Activated CD8-positive, alpha-beta T cell treated with anti-CD3 and anti-CD28 coated beads, Interleukin-2, amount 10 ng/mL, durations not matched to agents 7 days and 5 days (primary cell): ENCODE data around the gene GIMAP5. TPM values are rescaled to one million over a fixed set of nuclear protein-coding genes. Genes with fewer than 3 reads are reported as not detected.

Experiments used
- ATAC-seq: fragments of 150-1000 bp; cut with Tn5 transposase; one replicate; pipeline ENCODE4 v1.10.0; 2021; ENCODE audit warnings: moderate library complexity
- CTCF ChIA-PET: fragments of 350-600 bp; sonication (Branson Sonifier 250); formaldehyde crosslinking; loops from one replicate; lab custom pipeline; 2021; ENCODE audit warnings: antibody characterized with exemption; lab: Charles Lee
- POLR2A ChIA-PET: fragments of 350-600 bp; sonication (Branson Sonifier 250); formaldehyde crosslinking; loops from one replicate; lab custom pipeline; 2021; ENCODE audit warnings: antibody characterized with exemption; lab: Charles Lee
- DNase-seq: peaks from one replicate; pipeline ENCODE4 v3.0.0-alpha.2; 2020
- H3K27ac Mint-ChIP-seq: one replicate; pipeline ENCODE4 v1.8.0; 2021; ENCODE audit warnings: mild to moderate bottlenecking, mixed read lengths
- H3K27me3 Mint-ChIP-seq: one replicate; pipeline ENCODE4 v1.8.0; 2021; ENCODE audit warnings: low read depth, mixed read lengths
- H3K36me3 Mint-ChIP-seq: one replicate; pipeline ENCODE4 v1.8.0; 2021; ENCODE audit warnings: low read depth, mixed read lengths
- H3K4me1 Mint-ChIP-seq: one replicate; pipeline ENCODE4 v1.8.0; 2021; ENCODE audit warnings: low read depth, mixed read lengths
- H3K4me3 Mint-ChIP-seq: one replicate; pipeline ENCODE4 v1.8.0; 2021; ENCODE audit warnings: mild to moderate bottlenecking, mixed read lengths
- H3K9me3 Mint-ChIP-seq: one replicate; pipeline ENCODE4 v1.8.0; 2022; ENCODE audit warnings: mixed read lengths; ENCODE audit not compliant: insufficient read depth
- total RNA-seq, 2 experiments: library from RNA; stranded (reverse); gene quantifications; one replicate each; pipeline ENCODE4 v1.2.3, GENCODE V29; 2021

The GIMAP5 gene
- total RNA-seq, 2 experiments from 2014 or later = 56.3 to 63.3 TPM

DNA sequence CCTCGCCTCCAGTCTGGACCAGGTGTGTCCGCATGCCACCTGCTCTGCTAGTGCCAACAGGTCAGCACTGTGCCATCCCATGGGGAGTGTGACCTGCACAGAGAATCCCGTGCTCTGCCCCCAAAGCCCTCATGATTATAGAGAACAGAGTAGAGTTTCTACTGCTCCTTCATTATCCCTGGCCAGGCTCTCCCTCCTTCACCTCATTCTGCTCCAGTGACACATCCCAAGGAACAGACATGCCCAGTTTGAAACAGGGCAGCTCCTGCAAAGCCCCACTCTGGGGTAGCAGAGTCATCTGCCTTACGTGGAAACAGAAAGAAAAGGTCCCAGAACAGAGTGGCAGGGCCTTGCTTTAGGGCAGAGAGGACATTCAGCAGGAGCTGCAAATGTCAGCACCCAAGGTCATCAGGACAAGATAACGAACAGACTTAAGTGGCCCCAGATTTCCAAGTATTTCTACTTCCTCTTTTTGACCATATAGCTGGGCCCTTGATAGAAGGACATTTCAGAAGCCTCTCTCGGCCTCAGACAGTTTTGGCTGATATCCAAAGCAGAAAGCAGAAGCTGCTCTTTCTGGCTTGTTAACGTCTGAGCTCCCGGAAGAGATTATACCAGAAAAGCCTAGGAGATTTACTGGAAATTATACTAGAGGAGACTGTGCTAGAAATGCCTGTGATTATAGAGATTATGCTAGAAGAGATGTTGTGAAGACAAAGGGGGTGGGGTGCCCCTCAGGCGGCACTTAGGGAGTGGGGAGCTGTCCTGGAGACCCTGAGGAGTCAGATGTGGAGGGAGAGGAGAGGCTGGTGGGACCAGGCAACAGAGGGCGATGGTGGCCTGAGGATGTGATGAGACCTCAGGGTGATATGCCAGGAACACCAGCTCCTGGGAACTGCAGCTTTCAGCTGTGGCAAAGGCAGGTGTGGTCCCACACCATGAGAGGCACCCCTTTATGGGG lies 50.4 kb downstream of the GIMAP5 start:
- POLR2A ChIA-PET = interaction anchor here (0.6 kb wide), 1 partner anchor 91 kb away, joined by 3 read pairs; no protein-coding TSS in a partner anchor
- H3K9me3 Mint-ChIP-seq = no peaks in the 10 kb centered on the region
- no peaks in the 10 kb centered on the region for H3K4me1 Mint-ChIP-seq
- DNase-seq (no peak), ATAC-seq (no peak)
- H3K27me3 Mint-ChIP-seq = peaks cover 24% of the 10 kb centered on the region
- H3K36me3 Mint-ChIP-seq = no peaks in the 10 kb centered on the region
- CTCF ChIA-PET = interaction anchor here (0.5 to 1.4 kb wide), 6 partner anchors 9 to 431 kb away, joined by 3 to 8 read pairs (median 3); no protein-coding TSS in a partner anchor
- H3K27ac Mint-ChIP-seq = no peak overlapping the region
- H3K4me3 Mint-ChIP-seq = no peak overlapping the region

DNA sequence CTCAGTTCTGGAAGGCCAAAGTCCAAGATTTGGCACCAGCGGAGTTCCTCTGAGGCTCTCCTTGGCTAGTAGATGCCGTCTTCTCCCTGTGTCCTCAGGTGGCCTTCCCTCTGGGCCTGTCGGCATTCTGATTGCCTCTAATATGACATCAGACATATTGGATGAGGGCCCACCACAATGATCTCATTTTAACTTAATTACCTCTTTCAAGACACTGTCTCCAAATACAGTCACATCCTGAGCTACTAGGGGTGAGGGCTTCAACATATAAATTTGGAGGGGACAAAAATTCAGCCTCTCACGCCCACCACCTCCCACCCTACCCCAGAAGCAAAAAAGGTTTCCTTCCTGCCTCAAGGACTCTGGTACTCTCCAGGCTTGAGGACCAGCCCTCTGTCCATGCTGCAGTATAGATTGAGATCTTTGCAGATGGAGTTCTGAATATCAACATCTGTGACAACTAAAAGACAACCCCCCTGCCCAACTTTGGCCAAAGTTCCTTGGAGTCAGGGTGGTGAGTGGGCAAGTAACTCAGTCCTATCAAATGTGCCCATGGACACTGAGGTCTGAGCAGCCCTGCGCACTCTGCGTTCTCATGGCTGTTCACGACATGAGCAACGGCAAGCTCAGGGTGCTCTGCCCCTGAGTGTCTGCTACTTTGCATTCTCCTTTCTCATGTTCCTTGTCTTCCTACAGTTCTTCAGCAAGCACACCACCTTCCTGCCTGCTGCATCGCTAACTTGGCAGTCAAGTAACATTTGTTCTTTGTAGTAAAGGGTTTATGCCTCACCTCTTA lies 51.5 kb downstream of the GIMAP5 start:
- no peak for ATAC-seq
- Mint-ChIP-seq H3K27me3 (peaks cover 21% of the 10 kb centered on the region), H3K4me3 (no peak overlapping the region), H3K27ac (no peak overlapping the region), H3K9me3 (no peaks in the 10 kb centered on the region), H3K36me3 (no peaks in the 10 kb centered on the region), H3K4me1 (no peaks in the 10 kb centered on the region)
- DNase-seq = no peak
- POLR2A ChIA-PET = no interaction called here
- CTCF ChIA-PET = interaction anchor here (1.1 to 1.2 kb wide), 3 partner anchors 10 to 322 kb away, joined by 3 to 4 read pairs (median 3); no protein-coding TSS in a partner anchor

DNA sequence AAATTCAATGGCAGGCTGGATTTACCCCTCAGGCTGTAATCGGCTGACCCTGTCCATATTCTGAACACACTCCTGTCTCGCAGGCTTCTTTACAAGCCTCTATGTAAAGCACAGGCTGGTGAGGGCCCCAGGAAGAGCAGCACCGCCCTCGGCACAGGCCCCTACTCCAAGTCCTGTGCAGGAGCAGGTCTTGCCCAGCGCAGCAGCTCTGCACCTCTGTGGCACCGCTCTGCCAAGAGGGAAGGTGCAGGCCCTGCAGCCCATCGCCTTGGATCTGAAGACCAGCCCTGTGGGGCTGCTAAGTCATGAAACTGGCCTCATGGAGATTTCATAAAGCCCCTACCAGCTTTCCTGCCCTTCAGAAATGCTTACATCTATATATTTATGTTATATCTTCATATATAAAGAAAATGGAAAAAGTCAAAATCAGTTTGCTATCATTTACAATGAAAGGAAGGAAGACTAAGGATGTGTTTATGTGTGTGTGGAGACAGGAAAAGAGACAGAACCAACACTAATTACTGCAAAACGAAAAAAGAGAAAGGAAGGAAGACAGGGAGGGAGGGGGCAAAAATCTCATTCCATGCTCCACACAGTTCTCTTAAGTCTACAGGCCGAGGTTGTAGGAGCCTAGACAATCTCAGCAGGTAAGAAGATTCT lies 53.3 kb downstream of the GIMAP5 start:
- ChIA-PET CTCF (no interaction called here), POLR2A (no interaction called here)
- ATAC-seq (no peak), DNase-seq (no peak)
- Mint-ChIP-seq H3K9me3 (no peaks in the 10 kb centered on the region), H3K4me3 (no peak overlapping the region), H3K36me3 (no peaks in the 10 kb centered on the region), H3K27me3 (peaks cover 8% of the 10 kb centered on the region), H3K4me1 (no peaks in the 10 kb centered on the region), H3K27ac (no peak overlapping the region)

DNA sequence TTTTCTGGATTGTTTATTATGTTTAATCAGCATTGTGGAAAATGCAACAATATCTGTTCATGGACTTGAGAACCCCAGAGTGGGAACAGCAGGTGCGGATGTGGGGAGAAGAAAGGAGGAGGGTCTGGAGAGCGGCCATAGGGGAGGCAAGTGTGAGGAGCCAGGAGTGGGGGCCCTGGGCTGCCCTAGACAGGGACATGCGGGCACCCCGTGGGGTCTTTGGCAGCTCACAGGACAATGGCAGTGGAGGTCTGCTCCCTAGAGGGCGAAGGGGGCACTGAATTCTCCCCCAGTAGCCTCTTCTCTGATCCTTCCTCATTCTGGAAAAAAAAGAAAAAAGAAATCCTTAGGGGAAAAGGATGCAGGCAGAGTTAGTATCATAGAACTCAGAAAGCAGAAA lies 54.1 kb downstream of the GIMAP5 start:
- ATAC-seq (no peak), DNase-seq (no peak)
- Mint-ChIP-seq H3K4me3 (no peak overlapping the region), H3K9me3 (no peaks in the 10 kb centered on the region), H3K27ac (no peak overlapping the region), H3K27me3 (peaks cover 10% of the 10 kb centered on the region), H3K36me3 (no peaks in the 10 kb centered on the region), H3K4me1 (no peaks in the 10 kb centered on the region)
- CTCF ChIA-PET = interaction anchor here (3.1 kb wide), 1 partner anchor 13 kb away, joined by 14 read pairs; no protein-coding TSS in a partner anchor
- POLR2A ChIA-PET = interaction anchor here (0.6 kb wide), 1 partner anchor 272 kb away, joined by 3 read pairs; no protein-coding TSS in a partner anchor

DNA sequence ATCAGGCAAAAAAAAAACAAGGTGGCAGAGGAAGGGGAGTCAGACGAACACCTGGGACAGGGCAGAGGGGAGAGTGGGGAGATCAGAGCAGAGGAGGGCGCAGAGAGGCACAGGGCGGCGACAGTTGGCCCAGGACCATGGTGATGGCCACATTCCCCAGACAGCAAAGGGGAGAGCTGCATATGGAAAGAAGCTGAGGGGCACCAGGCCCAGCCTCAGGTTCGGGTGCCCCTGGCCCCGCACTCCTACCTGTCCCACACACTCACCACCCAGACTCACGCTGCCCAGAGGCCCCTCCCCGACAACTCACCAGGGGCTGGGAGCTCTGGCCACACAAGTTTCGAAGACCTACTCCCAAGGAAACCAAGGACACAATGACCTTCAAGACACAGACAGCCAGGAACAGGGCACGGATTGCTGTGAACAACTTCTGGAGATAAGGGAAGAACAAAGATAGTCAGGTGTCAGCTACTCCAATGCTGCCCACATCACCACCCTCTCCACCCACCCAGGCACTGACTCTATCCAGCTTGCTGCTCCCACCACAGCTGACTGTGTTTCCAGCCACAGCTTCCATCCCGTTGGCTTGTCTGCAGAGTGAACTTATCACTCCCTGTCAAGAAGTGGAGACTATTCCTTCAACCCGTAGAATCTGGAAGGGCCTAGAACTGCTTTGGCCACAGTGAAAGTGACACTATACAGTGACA lies 54.7 kb downstream of the GIMAP5 start:
- CTCF ChIA-PET = interaction anchor here (0.7 to 3.1 kb wide), 3 partner anchors 11 to 15 kb away, joined by 3 to 14 read pairs (median 3); no protein-coding TSS in a partner anchor
- POLR2A ChIA-PET = interaction anchor here (0.6 kb wide), 2 partner anchors 187 to 272 kb away, joined by 3 to 4 read pairs; no protein-coding TSS in a partner anchor
- Mint-ChIP-seq H3K36me3 (no peaks in the 10 kb centered on the region), H3K9me3 (no peaks in the 10 kb centered on the region), H3K4me3 (no peak overlapping the region), H3K4me1 (no peaks in the 10 kb centered on the region), H3K27ac (no peak overlapping the region), H3K27me3 (peaks cover 9% of the 10 kb centered on the region)
- DNase-seq (no peak), ATAC-seq (no peak)

Other genes starting within 250 kb of the GIMAP5 start
- 100 to 1,000 TPM; 134 TPM for gene GIMAP7, start 222.5 kb upstream of the GIMAP5 start, total RNA-seq
- gene GIMAP4, start 170.0 kb upstream of the GIMAP5 start, total RNA-seq = 100 to 1,000 TPM; 174 to 186 TPM
- gene GIMAP6, start 105.0 kb upstream of the GIMAP5 start, total RNA-seq = 10 to 100 TPM; 88.9 to 93.3 TPM
- gene GIMAP2, start 51.7 kb upstream of the GIMAP5 start, total RNA-seq = 10 to 100 TPM; 79.0 to 82.9 TPM
- gene GIMAP1, start 20.8 kb upstream of the GIMAP5 start, total RNA-seq = 10 to 100 TPM; 19.0 to 20.2 TPM
- not detected for gene TMEM176B, start 62.9 kb downstream of the GIMAP5 start, total RNA-seq
- gene TMEM176A, start 63.4 kb downstream of the GIMAP5 start, total RNA-seq = not detected
- gene AOC1, start 115.1 kb downstream of the GIMAP5 start, total RNA-seq = not detected
- not detected for gene KCNH2, start 240.9 kb downstream of the GIMAP5 start, total RNA-seq